ENCODE data around the gene PROZ. TPM values are rescaled to one million over a fixed set of nuclear protein-coding genes. Genes with fewer than 3 reads are reported as not detected.

Gene PROZ
- total RNA-seq, 1 experiment from 2014 or later, result not detected

DNA sequence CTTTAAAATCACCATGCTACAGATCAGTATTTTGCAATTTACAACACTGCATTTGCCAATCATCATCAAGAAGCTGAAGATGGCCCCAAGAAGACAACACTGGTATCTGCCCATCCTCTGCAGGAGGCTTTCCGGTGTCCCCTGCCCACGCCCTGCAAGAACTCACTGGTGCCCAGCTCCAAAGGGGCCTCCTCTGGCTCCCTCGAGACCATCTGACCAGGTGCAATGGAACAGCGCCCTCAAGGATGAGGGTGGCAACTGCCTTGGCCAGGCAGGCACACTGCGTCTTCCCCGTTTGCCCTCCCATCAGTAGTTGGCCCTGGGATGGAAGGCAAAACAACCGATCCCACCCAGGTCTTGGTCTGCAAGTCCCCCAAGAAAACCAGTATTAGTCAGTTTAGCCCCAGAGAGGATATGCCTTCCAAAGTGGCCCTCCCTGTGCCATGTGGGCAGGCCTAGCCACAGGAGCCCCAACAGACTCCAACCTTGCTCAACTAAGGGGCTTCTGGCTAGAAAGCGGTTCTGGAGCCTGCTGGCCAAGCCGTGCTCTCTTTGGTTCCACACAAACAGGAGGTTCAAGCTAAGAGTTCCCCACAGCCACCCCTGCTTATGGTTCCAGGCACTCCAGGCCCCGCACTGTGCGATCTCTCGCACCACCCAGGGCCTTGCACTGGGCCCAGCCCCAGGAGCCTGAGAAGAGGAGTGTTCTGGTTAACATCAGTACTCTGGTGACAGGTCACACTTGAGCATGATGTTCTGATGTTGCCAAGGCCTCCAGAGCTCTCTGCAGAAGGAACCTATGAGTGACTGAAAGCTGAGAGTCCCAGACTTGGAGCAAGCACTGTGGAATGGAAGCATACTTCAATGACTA, 45.3 kb downstream of the PROZ start:
- Histone ChIP-seq H3K4me2 (ENCODE audit: insufficient read depth, insufficient read length, low read length) (no peak overlapping the region), H3K9me3 (ENCODE audit: control insufficient read depth, low read depth, low read length) (no peaks in the 10 kb centered on the region), H3K9ac (ENCODE audit: extremely low read depth, insufficient read length, low read length) (no peak overlapping the region), H3K18ac (ENCODE audit: insufficient read length, low read depth, low read length) (no peak overlapping the region), H3K79me1 (ENCODE audit: insufficient read depth, low read depth, low read length, poor library complexity, severe bottlenecking) (peaks cover 14% of the 10 kb centered on the region), H3K56ac (ENCODE audit: insufficient read length, low read depth, low read length) (no peak overlapping the region), H2BK5ac (ENCODE audit: insufficient read length, low read length) (no peak overlapping the region), H2AK5ac (ENCODE audit: insufficient read length, low read length) (no peak overlapping the region), H3K14ac (ENCODE audit: insufficient read depth, low read length) (no peak overlapping the region), H3K23ac (ENCODE audit: insufficient read length, low read depth, low read length) (no peak overlapping the region), H3K27ac (ENCODE audit: insufficient read length, low read depth, low read length) (no peak overlapping the region), H2AFZ (ENCODE audit: low read length) (no peak overlapping the region), H4K8ac (replicated peaks; ENCODE audit: insufficient read length, low read depth, low read length) (no peak overlapping the region), H2BK12ac (ENCODE audit: insufficient read length, low read depth, low read length) (no peak overlapping the region), H2BK15ac (ENCODE audit: low read depth, low read length) (no peak overlapping the region), H3K4ac (ENCODE audit: low read depth, low read length) (no peak overlapping the region), H3T11ph (ENCODE audit: low read length) (no peak overlapping the region), H3K4me1 (ENCODE audit: insufficient read depth, low read length) (no peaks in the 10 kb centered on the region), H4K20me1 (ENCODE audit: control insufficient read depth, insufficient read depth, insufficient read length) (no peaks in the 10 kb centered on the region), H2BK120ac (ENCODE audit: low read depth, low read length, poor library complexity, severe bottlenecking) (no peak overlapping the region), H3K79me2 (ENCODE audit: insufficient read depth, low read length) (peaks cover 47% of the 10 kb centered on the region), H4K91ac (ENCODE audit: insufficient read length, low read depth, low read length) (no peak overlapping the region), H2BK20ac (ENCODE audit: low read depth, low read length, poor library complexity, severe bottlenecking) (no peak overlapping the region), H4K5ac (ENCODE audit: insufficient read length, low read depth, low read length) (no peak overlapping the region), H3K23me2 (ENCODE audit: insufficient read length, low read depth, low read length, poor library complexity, severe bottlenecking) (peaks cover 6% of the 10 kb centered on the region), H3K27me3 (ENCODE audit: insufficient read depth, low read length) (no peaks in the 10 kb centered on the region)
- Mint-ChIP-seq H3K27me3 (ENCODE audit: low read depth) (no peaks in the 10 kb centered on the region), H3K9me3 (no peaks in the 10 kb centered on the region), H3K27ac (peak overlapping the region in 2 of 3 experiments; percentile 56 to 76; a peak in 3 of 7 replicates), H3K36me3 (ENCODE audit: insufficient read depth in 1 of 3, low read depth in 3 of 3) (peaks cover 26 to 38% (median 37%) of the 10 kb centered on the region in 3 experiments), H3K4me1 (peaks cover 13 to 21% of the 10 kb centered on the region in 2 experiments), H3K4me3 (no peak overlapping the region)
- DNase-seq, result no peak
- TF ChIP-seq, protein P1, sequence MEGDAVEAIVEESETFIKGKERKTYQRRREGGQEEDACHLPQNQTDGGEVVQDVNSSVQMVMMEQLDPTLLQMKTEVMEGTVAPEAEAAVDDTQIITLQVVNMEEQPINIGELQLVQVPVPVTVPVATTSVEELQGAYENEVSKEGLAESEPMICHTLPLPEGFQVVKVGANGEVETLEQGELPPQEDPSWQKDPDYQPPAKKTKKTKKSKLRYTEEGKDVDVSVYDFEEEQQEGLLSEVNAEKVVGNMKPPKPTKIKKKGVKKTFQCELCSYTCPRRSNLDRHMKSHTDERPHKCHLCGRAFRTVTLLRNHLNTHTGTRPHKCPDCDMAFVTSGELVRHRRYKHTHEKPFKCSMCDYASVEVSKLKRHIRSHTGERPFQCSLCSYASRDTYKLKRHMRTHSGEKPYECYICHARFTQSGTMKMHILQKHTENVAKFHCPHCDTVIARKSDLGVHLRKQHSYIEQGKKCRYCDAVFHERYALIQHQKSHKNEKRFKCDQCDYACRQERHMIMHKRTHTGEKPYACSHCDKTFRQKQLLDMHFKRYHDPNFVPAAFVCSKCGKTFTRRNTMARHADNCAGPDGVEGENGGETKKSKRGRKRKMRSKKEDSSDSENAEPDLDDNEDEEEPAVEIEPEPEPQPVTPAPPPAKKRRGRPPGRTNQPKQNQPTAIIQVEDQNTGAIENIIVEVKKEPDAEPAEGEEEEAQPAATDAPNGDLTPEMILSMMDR (conservative IDR thresholded peaks at IDR 0.05), result no peak
- no CpG with 5 or more reads among the region's 12 CpGs for WGBS (ENCODE audit: extremely low coverage, insufficient read length, low lambda C conversion rate)

Data from H9 (cell line).